Measurements from ENCODE around the gene APLF. TPM values are rescaled to one million over a fixed set of nuclear protein-coding genes. Genes with fewer than 3 reads are reported as not detected.

Gene APLF
- total RNA-seq, 1 donor from 2014 or later: 2.5 TPM

GRCh38 chr2:68475110-68475509 is 7.7 kb downstream of the APLF start:
- peaks cover 5% of the 10 kb centered on the region for H3K4me1 Mint-ChIP-seq (ENCODE audit: low read depth, unreplicated experiment)
- Histone ChIP-seq H2AFZ (ENCODE audit: low read depth, low read length) (no peak overlapping the region), H3K4me1 (ENCODE audit: insufficient read depth, low read length) (no peaks in the 10 kb centered on the region), H3K27me3 (ENCODE audit: insufficient read depth, low read length) (no peaks in the 10 kb centered on the region), H3K4me2 (ENCODE audit: low read length) (no peak overlapping the region), H3K9me3 (ENCODE audit: insufficient read depth, low read depth, low read length) (no peaks in the 10 kb centered on the region), H4K20me1 (ENCODE audit: insufficient read depth, low read length) (no peaks in the 10 kb centered on the region), H3K27ac (ENCODE audit: low read depth, low read length) (no peak overlapping the region), H3K4me3 (ENCODE audit: insufficient read depth, low read depth, low read length) (no peak overlapping the region), H3K9ac (ENCODE audit: low read length) (no peak overlapping the region), H3K79me2 (ENCODE audit: insufficient read depth, low read length) (peaks cover 4% of the 10 kb centered on the region), H3K36me3 (ENCODE audit: insufficient read depth, low read length) (no peaks in the 10 kb centered on the region)
- H3K36me3 Mint-ChIP-seq (ENCODE audit: low read depth, unreplicated experiment): no peaks in the 10 kb centered on the region
- H3K9me3 Mint-ChIP-seq (ENCODE audit: unreplicated experiment): no peaks in the 10 kb centered on the region
- H3K27me3 Mint-ChIP-seq (ENCODE audit: low read depth, unreplicated experiment): no peaks in the 10 kb centered on the region
- no peak overlapping the region for H3K27ac Mint-ChIP-seq (ENCODE audit: unreplicated experiment)
- no peak overlapping the region for H3K4me3 Mint-ChIP-seq (ENCODE audit: unreplicated experiment)
- DNase-seq (ENCODE audit: low read depth) (no peak), FAIRE-seq (no peak)
- TF ChIP-seq CTCF (IDR thresholded peaks at IDR 0.05; ENCODE audit: insufficient read depth, low read depth, low read length) (no peak), EZH2 (IDR thresholded peaks at IDR 0.05; ENCODE audit: insufficient read depth, low read length) (no peak)

GRCh38 chr2:68475576-68475975 is 8.2 kb downstream of the APLF start:
- Mint-ChIP-seq H3K27me3 (ENCODE audit: low read depth, unreplicated experiment) (no peaks in the 10 kb centered on the region), H3K9me3 (ENCODE audit: unreplicated experiment) (no peaks in the 10 kb centered on the region), H3K4me1 (ENCODE audit: low read depth, unreplicated experiment) (peaks cover 5% of the 10 kb centered on the region), H3K4me3 (ENCODE audit: unreplicated experiment) (no peak overlapping the region), H3K36me3 (ENCODE audit: low read depth, unreplicated experiment) (no peaks in the 10 kb centered on the region), H3K27ac (ENCODE audit: unreplicated experiment) (no peak overlapping the region)
- Histone ChIP-seq H4K20me1 (ENCODE audit: insufficient read depth, low read length) (no peaks in the 10 kb centered on the region), H3K4me1 (ENCODE audit: insufficient read depth, low read length) (no peaks in the 10 kb centered on the region), H3K9me3 (ENCODE audit: insufficient read depth, low read depth, low read length) (no peaks in the 10 kb centered on the region), H2AFZ (ENCODE audit: low read depth, low read length) (no peak overlapping the region), H3K4me3 (ENCODE audit: insufficient read depth, low read depth, low read length) (no peak overlapping the region), H3K36me3 (ENCODE audit: insufficient read depth, low read length) (no peaks in the 10 kb centered on the region), H3K4me2 (ENCODE audit: low read length) (no peak overlapping the region), H3K27ac (ENCODE audit: low read depth, low read length) (no peak overlapping the region), H3K79me2 (ENCODE audit: insufficient read depth, low read length) (peaks cover 3% of the 10 kb centered on the region), H3K9ac (ENCODE audit: low read length) (no peak overlapping the region), H3K27me3 (ENCODE audit: insufficient read depth, low read length) (no peaks in the 10 kb centered on the region)
- DNase-seq (ENCODE audit: low read depth) (no peak), FAIRE-seq (no peak)
- TF ChIP-seq CTCF (IDR thresholded peaks at IDR 0.05; ENCODE audit: insufficient read depth, low read depth, low read length): no peak
- no peak for TF ChIP-seq EZH2 (IDR thresholded peaks at IDR 0.05; ENCODE audit: insufficient read depth, low read length)

GRCh38 chr2:68476454-68476853 is 9.1 kb downstream of the APLF start:
- H3K4me3 Mint-ChIP-seq (ENCODE audit: unreplicated experiment): no peak overlapping the region
- no peak overlapping the region for H3K27ac Mint-ChIP-seq (ENCODE audit: unreplicated experiment)
- no peak overlapping the region for H3K9ac ChIP-seq (ENCODE audit: low read length)
- FAIRE-seq: no peak
- no peaks in the 10 kb centered on the region for H3K27me3 ChIP-seq (ENCODE audit: insufficient read depth, low read length)
- H3K27me3 Mint-ChIP-seq (ENCODE audit: low read depth, unreplicated experiment): no peaks in the 10 kb centered on the region
- no peak overlapping the region for H3K27ac ChIP-seq (ENCODE audit: low read depth, low read length)
- no peaks in the 10 kb centered on the region for H3K4me1 ChIP-seq (ENCODE audit: insufficient read depth, low read length)
- H3K4me1 Mint-ChIP-seq (ENCODE audit: low read depth, unreplicated experiment): peaks cover 5% of the 10 kb centered on the region
- H3K4me3 ChIP-seq (ENCODE audit: insufficient read depth, low read depth, low read length): no peak overlapping the region
- no peaks in the 10 kb centered on the region for H4K20me1 ChIP-seq (ENCODE audit: insufficient read depth, low read length)
- no peaks in the 10 kb centered on the region for H3K79me2 ChIP-seq (ENCODE audit: insufficient read depth, low read length)
- DNase-seq (ENCODE audit: low read depth): no peak
- no peak overlapping the region for H3K4me2 ChIP-seq (ENCODE audit: low read length)
- no peaks in the 10 kb centered on the region for H3K36me3 ChIP-seq (ENCODE audit: insufficient read depth, low read length)
- no peaks in the 10 kb centered on the region for H3K36me3 Mint-ChIP-seq (ENCODE audit: low read depth, unreplicated experiment)
- TF ChIP-seq EZH2 (IDR thresholded peaks at IDR 0.05; ENCODE audit: insufficient read depth, low read length) (no peak), CTCF (IDR thresholded peaks at IDR 0.05; ENCODE audit: insufficient read depth, low read depth, low read length) (no peak)
- no peak overlapping the region for H2AFZ ChIP-seq (ENCODE audit: low read depth, low read length)
- no peaks in the 10 kb centered on the region for H3K9me3 Mint-ChIP-seq (ENCODE audit: unreplicated experiment)
- H3K9me3 ChIP-seq (ENCODE audit: insufficient read depth, low read depth, low read length): no peaks in the 10 kb centered on the region
